ENCODE data around the gene TEX14. TPM values are rescaled to one million over a fixed set of nuclear protein-coding genes. Genes with fewer than 3 reads are reported as not detected.

The TEX14 gene
- total RNA-seq, 1 donor from 2014 or later, result not detected

GRCh38 chr17:58538811-58539409 lies 152.9 kb downstream of the TEX14 start:
- intact Hi-C loops (cut with DNase I), result loop anchor here (10.0 kb wide), 1 partner anchor 146 kb away; no protein-coding TSS in a partner anchor
- no peak overlapping the region for H3K27ac ChIP-seq
- no peaks in the 10 kb centered on the region for H3K36me3 ChIP-seq
- H3K27me3 ChIP-seq, result no peaks in the 10 kb centered on the region
- no peaks in the 10 kb centered on the region for H3K9me3 ChIP-seq
- H3K4me3 ChIP-seq, result no peak overlapping the region
- TF ChIP-seq POLR2A (IDR thresholded peaks at IDR 0.05) (no peak), CTCF (IDR thresholded peaks at IDR 0.05) (no peak), POLR2AphosphoS5 (IDR thresholded peaks at IDR 0.05; ENCODE audit: insufficient read depth in 1 of 2, low read depth in 1 of 2) (no peak)
- H3K4me1 ChIP-seq, result no peaks in the 10 kb centered on the region
- no peak for DNase-seq (ENCODE audit: extremely low spot score in 2 of 2)

- Histone ChIP-seq H3K9me3 (no peaks in the 10 kb centered on the region), H3K4me3 (no peak overlapping the region), H3K27me3 (no peaks in the 10 kb centered on the region), H3K4me1 (peaks cover 5% of the 10 kb centered on the region), H3K27ac (no peak overlapping the region), H3K36me3 (no peaks in the 10 kb centered on the region)
- DNase-seq (ENCODE audit: extremely low spot score in 2 of 2), result no peak
- TF ChIP-seq CTCF (IDR thresholded peaks at IDR 0.05), result no peak
- TF ChIP-seq POLR2A (IDR thresholded peaks at IDR 0.05), result no peak
- no peak for TF ChIP-seq POLR2AphosphoS5 (IDR thresholded peaks at IDR 0.05; ENCODE audit: insufficient read depth in 1 of 2, low read depth in 1 of 2)
- intact Hi-C loops (cut with DNase I), result loop anchor here (10.0 kb wide), 1 partner anchor 148 kb away; no protein-coding TSS in a partner anchor
Measured at GRCh38 chr17:58537266-58537665, 154.6 kb downstream of the TEX14 start.

- Histone ChIP-seq H3K4me3 (no peak overlapping the region), H3K36me3 (no peaks in the 10 kb centered on the region), H3K27me3 (no peaks in the 10 kb centered on the region), H3K4me1 (peaks cover 7% of the 10 kb centered on the region), H3K9me3 (no peaks in the 10 kb centered on the region), H3K27ac (no peak overlapping the region)
- no peak for TF ChIP-seq POLR2AphosphoS5 (IDR thresholded peaks at IDR 0.05; ENCODE audit: insufficient read depth in 1 of 2, low read depth in 1 of 2)
- intact Hi-C loops (cut with DNase I), result loop anchor here (10.0 kb wide), 1 partner anchor 148 kb away; no protein-coding TSS in a partner anchor
- no peak for DNase-seq (ENCODE audit: extremely low spot score in 2 of 2)
Measured at GRCh38 chr17:58536542-58536941, 155.3 kb downstream of the TEX14 start.

GRCh38 chr17:58535431-58535830 lies 156.4 kb downstream of the TEX14 start:
- H3K9me3 ChIP-seq, result no peaks in the 10 kb centered on the region
- H3K4me3 ChIP-seq, result no peak overlapping the region
- H3K27ac ChIP-seq, result no peak overlapping the region
- H3K4me1 ChIP-seq, result peaks cover 7% of the 10 kb centered on the region
- no peaks in the 10 kb centered on the region for H3K27me3 ChIP-seq
- no peak for TF ChIP-seq POLR2A (IDR thresholded peaks at IDR 0.05)
- no peak for TF ChIP-seq POLR2AphosphoS5 (IDR thresholded peaks at IDR 0.05; ENCODE audit: insufficient read depth in 1 of 2, low read depth in 1 of 2)
- no peak for TF ChIP-seq CTCF (IDR thresholded peaks at IDR 0.05)
- DNase-seq (ENCODE audit: extremely low spot score in 2 of 2), result no peak
- H3K36me3 ChIP-seq, result no peaks in the 10 kb centered on the region
- intact Hi-C loops (cut with DNase I), result loop anchor here (10.0 kb wide), 1 partner anchor 149 kb away; no protein-coding TSS in a partner anchor

- H3K27ac ChIP-seq, result no peak overlapping the region
- TF ChIP-seq CTCF (IDR thresholded peaks at IDR 0.05) (no peak), POLR2AphosphoS5 (IDR thresholded peaks at IDR 0.05; ENCODE audit: insufficient read depth in 1 of 2, low read depth in 1 of 2) (no peak), POLR2A (IDR thresholded peaks at IDR 0.05) (no peak)
- DNase-seq (ENCODE audit: extremely low spot score in 2 of 2), result no peak
- H3K4me3 ChIP-seq, result no peak overlapping the region
- H3K4me1 ChIP-seq, result peaks cover 7% of the 10 kb centered on the region
- no peaks in the 10 kb centered on the region for H3K36me3 ChIP-seq
- intact Hi-C loops (cut with DNase I), result loop anchor here (10.0 kb wide), 1 partner anchor 150 kb away; no protein-coding TSS in a partner anchor
- no peaks in the 10 kb centered on the region for H3K9me3 ChIP-seq
- H3K27me3 ChIP-seq, result no peaks in the 10 kb centered on the region
Measured at GRCh38 chr17:58534901-58535421, 156.9 kb downstream of the TEX14 start.
